NCI-H2107 treated with DMSO at 0.1 percent for 48 hours (cell line): ENCODE data around the gene NLRP3.
"Not testable (repeated sequence)": the region's sequence is repeated elsewhere in the genome, so short reads cannot be mapped to it uniquely, and the experiment has no call there.

Source experiments
- DNase-seq: peaks from one replicate; lab custom pipeline; 2025; ENCODE audit not compliant: unreplicated experiment; lab: John Stamatoyannopoulos, UW

NLRP3 gene

DNA sequence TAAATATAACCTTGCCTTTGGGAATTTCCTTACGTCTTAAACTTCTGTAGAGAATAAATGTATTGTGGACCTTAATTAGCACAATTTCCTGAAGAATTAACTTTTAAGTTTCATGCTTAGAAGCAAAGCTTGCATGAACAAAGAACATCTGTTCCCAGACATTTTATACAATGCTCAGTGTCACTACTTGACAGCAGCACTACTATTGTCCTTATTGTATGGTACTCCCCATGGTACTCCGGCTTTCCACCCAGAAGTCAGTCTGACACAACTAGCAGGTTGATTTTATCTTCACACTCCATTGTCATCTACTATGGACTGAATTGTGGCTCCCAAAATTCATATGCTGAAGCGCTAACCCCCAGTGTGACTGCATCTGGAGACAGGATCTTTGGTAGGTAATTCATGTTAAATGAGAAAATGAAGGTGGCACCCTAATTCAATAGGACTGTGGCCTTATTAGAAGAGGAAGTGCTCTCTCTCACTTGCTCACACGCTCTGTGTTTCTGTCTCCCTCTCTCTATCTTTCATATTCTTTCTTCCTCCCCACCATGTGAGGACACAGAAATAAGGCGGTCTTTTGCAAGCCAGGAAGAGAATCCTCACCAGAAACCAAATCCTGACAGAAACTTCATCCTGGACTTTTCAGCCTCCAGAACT lies 52.6 kb downstream of the NLRP3 start:
- DNase-seq, result no peak

DNA sequence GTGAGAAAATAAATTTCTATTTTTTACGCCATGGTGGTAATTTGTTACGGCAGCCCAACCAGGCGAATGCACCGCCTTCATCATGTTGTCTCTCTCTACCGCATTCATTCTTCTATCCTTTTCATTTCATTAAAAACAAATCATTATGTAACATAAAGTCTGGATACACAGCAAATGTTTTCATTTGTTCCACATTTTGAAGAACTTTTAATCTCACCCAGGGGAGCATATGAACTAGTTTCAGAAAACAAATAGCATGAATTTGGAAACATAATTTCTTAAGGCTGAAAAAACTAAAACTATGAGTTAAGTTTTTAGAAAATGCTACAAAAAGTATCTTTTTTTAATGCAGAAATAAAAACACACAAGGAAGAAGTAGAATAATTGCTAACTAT lies 53.2 kb downstream of the NLRP3 start:
- DNase-seq, result no peak

DNA sequence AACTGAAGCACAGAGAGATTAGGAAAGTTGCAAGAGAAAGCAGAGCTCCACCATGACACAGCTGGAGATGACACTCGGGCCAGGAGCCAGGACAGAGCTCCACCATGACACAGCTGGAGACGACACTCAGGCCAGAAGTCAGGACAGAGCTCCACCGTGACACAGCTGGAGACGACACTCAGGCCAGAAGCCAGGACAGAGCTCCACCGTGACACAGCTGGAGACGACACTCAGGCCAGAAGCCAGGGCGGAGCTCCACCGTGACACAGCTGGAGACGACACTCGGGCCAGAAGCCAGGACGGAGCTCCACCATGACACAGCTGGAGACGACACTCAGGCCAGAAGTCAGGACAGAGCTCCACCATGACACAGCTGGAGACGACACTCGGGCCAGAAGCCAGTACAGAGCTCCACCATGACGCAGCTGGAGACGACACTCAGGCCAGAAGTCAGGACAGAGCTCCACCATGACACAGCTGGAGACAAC lies 55.0 kb downstream of the NLRP3 start:
- not testable (repeated sequence) for DNase-seq

DNA sequence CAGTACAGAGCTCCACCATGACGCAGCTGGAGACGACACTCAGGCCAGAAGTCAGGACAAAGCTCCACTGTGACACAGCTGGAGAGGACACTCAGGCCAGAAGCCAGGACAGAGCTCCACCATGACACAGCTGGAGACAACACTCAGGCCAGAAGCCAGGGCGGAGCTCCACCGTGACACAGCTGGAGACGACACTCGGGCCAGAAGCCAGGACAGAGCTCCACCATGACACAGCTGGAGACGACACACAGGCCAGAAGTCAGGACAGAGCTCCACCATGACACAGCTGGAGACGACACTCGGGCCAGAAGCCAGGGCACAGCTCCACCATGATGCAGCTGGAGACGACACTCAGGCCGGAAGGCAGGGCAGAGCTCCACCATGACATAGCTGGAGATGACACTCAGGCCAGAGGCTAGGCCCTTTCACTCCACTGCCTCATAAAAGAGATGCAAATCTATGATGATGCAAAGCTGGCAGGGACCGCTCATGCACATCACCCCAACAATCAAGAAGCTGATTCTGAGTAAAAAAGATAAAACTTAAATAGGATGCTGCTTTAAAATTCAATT lies 55.6 kb downstream of the NLRP3 start:
- no peak for DNase-seq

DNA sequence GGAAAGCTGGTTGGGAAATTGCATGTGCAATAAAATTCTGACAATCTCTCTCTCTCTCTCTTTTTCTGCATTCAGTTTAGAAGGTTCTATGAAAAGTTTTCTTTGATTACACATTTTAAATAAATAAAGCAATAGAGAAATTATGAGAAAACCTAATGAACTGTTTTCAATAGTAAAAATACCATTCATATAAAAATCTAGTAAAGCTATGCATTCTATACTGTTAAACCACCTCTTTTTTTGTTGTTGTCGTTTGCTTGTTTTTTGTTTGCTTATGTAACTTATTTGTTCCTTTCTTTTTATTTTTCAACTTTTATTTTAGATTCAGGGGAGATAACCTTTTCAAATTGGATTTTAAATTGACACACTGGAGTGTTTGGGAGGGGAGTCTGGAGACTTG lies 56.1 kb downstream of the NLRP3 start:
- no peak for DNase-seq

DNA sequence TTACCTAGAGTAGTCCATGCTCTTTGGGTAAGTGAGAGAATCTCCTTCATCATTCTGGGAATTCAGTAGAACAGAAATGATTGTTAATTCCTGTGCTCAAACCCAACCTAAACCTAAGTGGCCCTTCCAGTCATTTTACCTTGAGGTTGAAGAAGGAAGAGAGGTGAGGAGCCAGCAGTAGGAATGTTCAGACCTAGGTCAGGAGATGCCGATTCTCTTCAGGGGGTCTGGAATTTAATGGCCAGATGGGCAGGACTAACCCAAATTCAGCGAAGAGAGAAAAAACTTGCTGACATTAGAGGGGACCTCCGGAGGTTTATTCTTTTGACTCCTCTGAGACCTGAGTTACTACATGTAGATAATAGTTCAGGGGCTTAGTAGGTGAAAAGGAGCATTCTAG lies 58.4 kb downstream of the NLRP3 start:
- no peak for DNase-seq

DNA sequence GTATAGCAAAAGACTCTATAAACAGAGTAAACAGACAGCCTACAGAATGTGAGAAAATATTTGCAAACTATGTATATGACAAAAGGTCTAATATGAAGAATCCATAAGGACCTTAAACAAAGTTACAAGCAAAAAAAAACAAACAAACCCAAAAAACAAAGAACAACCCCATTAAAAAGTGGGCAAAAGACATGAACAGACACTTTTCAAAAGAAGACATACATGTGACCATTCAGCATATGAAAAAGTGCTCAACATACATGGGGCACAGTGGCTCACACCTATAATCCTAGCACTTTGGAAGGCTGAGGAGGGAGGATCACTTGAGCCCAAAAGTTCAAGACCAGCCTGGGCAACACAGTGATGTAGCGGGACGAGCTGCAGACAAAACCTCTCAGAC lies 59.8 kb downstream of the NLRP3 start:
- DNase-seq, result no peak

DNA sequence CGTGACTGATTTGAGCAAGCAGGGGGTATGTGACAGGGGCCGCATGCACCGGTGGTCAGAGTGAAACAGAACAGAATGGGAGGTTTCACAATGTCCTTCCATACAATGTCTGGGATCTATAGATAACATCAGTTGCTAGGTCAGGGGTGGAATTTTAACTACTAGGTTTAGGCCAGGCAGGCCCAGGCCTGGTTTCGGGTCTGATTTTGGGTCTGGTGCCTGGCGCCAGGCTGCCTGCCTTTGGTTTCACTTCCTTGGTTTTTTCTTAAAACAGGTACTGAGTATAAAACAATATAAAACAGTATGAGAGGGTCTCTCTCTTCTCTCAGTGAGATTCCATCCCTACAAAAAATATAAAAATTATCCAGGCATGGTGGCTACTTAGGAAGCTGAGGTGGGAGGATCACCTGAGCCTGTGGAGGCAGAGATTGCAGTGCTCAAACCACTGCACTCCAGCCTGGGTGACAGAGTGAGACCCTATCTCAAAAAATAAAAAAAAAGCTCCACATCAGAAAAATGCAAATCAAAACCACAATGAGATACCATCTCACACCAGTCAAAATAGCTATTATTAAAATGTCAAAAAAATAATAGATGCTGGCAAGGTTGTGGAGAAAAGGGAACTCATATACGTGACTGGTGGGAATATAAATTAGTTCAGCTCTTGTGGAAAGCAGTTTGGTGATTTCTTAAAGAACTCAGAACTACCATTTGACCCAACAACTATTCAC lies 60.5 kb downstream of the NLRP3 start:
- DNase-seq, result not testable (repeated sequence)

DNA sequence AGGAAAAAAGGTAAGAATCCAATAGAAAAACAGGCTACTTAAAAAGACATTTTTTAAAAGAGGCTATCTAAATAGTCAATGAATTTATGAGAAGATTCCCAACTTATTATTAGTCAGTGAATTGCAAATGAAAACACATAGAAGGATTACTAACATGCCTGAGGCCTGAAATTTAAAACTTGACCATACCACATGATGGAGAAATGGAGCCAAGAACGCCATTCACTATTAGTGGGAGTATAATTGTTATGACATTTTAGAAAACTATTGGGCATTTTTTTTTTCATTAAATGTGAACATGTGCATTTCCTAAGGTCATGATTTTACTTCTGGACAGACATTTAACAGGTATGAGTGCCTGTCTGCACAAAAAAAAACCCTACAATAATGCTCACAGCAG lies 66.8 kb downstream of the NLRP3 start:
- DNase-seq, result no peak

DNA sequence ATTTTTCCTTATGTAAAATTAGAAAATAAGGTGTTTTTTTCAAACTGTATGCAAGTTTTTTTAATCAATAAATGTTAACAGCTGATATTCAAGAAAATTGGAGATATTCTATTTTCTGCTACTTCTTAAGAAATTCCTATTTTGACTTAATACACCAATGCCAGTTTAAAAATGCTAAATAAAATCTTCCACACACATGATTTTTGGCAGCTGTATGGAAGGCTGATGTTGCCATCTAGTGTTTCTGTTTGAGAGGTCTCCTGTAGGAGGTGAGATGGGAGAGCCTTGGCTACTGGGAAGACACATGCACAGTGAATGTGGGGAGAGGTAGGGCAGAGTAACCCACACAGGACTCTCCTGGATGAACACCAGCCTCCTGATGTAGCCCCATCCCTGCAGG lies 71.1 kb downstream of the NLRP3 start:
- DNase-seq, result peak; percentile 6

DNA sequence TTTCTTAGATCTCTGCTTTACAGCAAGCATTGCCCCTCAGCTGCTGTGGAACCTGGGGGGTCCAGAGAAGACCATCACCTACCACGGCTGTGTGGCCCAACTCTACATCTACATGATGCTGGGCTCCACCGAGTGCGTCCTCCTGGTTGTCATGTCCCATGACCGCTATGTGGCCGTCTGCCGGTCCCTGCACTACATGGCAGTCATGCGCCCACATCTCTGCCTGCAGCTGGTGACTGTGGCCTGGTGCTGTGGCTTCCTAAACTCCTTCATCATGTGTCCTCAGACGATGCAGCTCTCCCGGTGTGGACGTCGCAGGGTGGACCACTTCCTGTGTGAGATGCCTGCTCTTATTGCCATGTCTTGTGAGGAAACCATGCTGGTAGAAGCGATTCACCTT lies 75.4 kb downstream of the NLRP3 start:
- no peak for DNase-seq

DNA sequence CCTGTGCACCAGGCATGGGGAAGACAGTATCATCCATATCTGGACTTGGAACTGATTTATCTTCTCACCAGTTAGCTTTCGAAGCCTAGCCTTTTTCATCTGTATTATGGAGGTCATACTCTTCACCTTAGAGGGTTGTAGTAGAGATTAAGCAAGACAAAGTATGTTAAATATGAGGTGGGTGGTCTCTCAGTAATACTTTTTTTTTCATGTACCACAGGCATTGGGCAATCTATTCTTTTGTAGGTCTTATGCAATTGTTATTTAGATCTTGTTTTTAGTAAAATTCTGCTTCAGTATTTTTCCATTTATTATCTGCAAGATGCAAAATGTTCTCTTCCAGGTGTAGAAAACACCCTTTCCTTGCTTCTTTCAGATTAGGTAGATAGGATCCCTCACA lies 77.1 kb downstream of the NLRP3 start:
- DNase-seq, result no peak

DNA sequence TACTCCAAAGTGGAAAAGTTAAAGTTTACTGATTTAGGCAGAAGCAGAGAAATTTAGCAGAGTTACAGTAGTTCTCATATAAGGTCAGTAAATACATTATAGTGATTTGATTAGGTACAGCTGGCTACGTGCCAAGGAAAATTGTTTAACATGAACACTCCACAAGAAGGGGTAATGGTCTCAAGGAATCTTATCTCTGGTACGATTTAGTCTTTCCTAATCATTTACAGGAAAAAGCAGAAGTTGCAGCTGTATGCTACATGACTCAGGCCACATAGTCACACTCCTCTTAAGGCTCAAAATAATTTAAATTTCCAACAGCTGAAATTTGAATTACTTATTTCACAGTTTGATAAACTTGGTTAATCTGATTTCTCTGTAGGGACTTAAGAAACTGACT lies 78.8 kb downstream of the NLRP3 start:
- no peak for DNase-seq

DNA sequence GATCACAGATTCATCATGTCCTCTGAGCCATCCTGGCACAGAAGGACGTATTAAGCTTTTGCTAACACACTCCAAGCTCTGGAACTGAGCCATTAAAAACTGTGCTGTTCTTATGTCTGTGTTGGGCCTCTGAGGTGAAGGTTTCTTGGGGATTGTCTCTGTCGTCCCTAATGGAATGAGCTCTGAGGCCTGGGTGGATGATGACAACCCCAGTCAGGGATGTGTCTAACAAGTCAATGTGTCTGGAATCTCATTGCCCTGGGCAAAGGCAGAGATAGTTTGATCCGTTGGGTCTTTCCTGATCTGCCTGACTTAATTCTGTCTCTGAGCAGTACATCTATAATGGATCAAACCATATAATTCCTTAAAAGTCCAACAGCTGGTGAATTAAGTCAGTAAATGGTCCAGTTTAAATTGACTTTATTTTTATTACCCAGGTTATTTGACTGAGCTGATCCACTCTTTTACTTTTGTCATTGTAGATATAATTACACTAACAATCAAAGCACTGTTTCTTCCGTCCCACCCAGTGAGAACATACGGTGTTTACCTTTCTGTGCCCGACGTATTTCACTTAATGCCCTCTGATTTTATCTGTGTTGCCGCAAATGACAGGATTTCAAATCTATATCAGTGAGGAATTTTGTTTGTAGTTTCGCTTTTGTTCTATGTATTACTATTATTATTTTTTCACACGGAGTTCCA lies 80.8 kb downstream of the NLRP3 start:
- no peak for DNase-seq
